ENCODE data around the gene PSMG2. TPM values are rescaled to one million over a fixed set of nuclear protein-coding genes. Genes with fewer than 3 reads are reported as not detected.

The PSMG2 gene
- total RNA-seq, 1 donor from 2014 or later: 96.8 TPM

- Histone ChIP-seq H3K36me3 (no peaks in the 10 kb centered on the region), H3F3A (ENCODE audit: low read depth) (no peaks in the 10 kb centered on the region), H4K20me1 (ENCODE audit: low read depth) (no peaks in the 10 kb centered on the region), H3K79me2 (ENCODE audit: low read depth) (no peaks in the 10 kb centered on the region), H3K4me1 (no peaks in the 10 kb centered on the region), H3K27ac (no peak overlapping the region), H3K4me2 (no peak overlapping the region), H2AFZ (replicated peaks) (no peak overlapping the region), H3K4me3 (no peak overlapping the region), H3K27me3 (no peaks in the 10 kb centered on the region), H3K9ac (no peak overlapping the region), H3K9me3 (ENCODE audit: low read depth) (no peaks in the 10 kb centered on the region)
- no peaks in the 10 kb centered on the region for H3K4me1 Mint-ChIP-seq
- no peak overlapping the region for H3K4me3 Mint-ChIP-seq
- no peak for DNase-seq (ENCODE audit: low spot score)
- H3K27me3 Mint-ChIP-seq (ENCODE audit: insufficient read depth, low read depth): peaks cover 3% of the 10 kb centered on the region
- no peak overlapping the region for H3K27ac Mint-ChIP-seq
- peaks cover 2% of the 10 kb centered on the region for H3K9me3 Mint-ChIP-seq
- no peaks in the 10 kb centered on the region for H3K36me3 Mint-ChIP-seq
- TF ChIP-seq EZH2phosphoT487 (IDR thresholded peaks at IDR 0.05): no peak
- TF ChIP-seq, protein P1, sequence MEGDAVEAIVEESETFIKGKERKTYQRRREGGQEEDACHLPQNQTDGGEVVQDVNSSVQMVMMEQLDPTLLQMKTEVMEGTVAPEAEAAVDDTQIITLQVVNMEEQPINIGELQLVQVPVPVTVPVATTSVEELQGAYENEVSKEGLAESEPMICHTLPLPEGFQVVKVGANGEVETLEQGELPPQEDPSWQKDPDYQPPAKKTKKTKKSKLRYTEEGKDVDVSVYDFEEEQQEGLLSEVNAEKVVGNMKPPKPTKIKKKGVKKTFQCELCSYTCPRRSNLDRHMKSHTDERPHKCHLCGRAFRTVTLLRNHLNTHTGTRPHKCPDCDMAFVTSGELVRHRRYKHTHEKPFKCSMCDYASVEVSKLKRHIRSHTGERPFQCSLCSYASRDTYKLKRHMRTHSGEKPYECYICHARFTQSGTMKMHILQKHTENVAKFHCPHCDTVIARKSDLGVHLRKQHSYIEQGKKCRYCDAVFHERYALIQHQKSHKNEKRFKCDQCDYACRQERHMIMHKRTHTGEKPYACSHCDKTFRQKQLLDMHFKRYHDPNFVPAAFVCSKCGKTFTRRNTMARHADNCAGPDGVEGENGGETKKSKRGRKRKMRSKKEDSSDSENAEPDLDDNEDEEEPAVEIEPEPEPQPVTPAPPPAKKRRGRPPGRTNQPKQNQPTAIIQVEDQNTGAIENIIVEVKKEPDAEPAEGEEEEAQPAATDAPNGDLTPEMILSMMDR (IDR thresholded peaks at IDR 0.05): no peak
- TF ChIP-seq EZH2 (IDR thresholded peaks at IDR 0.05): no peak
Measured at GRCh38 chr18:12737243-12737902, 34.5 kb downstream of the PSMG2 start.

- TF ChIP-seq EZH2 (IDR thresholded peaks at IDR 0.05): no peak
- TF ChIP-seq, protein P1 (IDR thresholded peaks at IDR 0.05): no peak
- no peak for TF ChIP-seq EZH2phosphoT487 (IDR thresholded peaks at IDR 0.05)
- Mint-ChIP-seq H3K9me3 (peaks cover 2% of the 10 kb centered on the region), H3K27me3 (ENCODE audit: insufficient read depth, low read depth) (peaks cover 3% of the 10 kb centered on the region), H3K36me3 (no peaks in the 10 kb centered on the region), H3K4me3 (no peak overlapping the region), H3K4me1 (no peaks in the 10 kb centered on the region), H3K27ac (no peak overlapping the region)
- no peak overlapping the region for H2AFZ ChIP-seq (replicated peaks)
- no peaks in the 10 kb centered on the region for H3K4me1 ChIP-seq
- no peak overlapping the region for H3K4me2 ChIP-seq
- H3K27me3 ChIP-seq: no peaks in the 10 kb centered on the region
- no peak for DNase-seq (ENCODE audit: low spot score)
- H3K4me3 ChIP-seq: no peak overlapping the region
- no peaks in the 10 kb centered on the region for H4K20me1 ChIP-seq (ENCODE audit: low read depth)
- no peaks in the 10 kb centered on the region for H3K9me3 ChIP-seq (ENCODE audit: low read depth)
- no peaks in the 10 kb centered on the region for H3K36me3 ChIP-seq
- H3K27ac ChIP-seq: no peak overlapping the region
- no peaks in the 10 kb centered on the region for H3F3A ChIP-seq (ENCODE audit: low read depth)
- no peak overlapping the region for H3K9ac ChIP-seq
- no peaks in the 10 kb centered on the region for H3K79me2 ChIP-seq (ENCODE audit: low read depth)
Measured at GRCh38 chr18:12741351-12741750, 38.5 kb downstream of the PSMG2 start.

- Histone ChIP-seq H3K27ac (no peak overlapping the region), H3K9me3 (ENCODE audit: low read depth) (no peaks in the 10 kb centered on the region), H3K4me1 (no peaks in the 10 kb centered on the region), H4K20me1 (ENCODE audit: low read depth) (no peaks in the 10 kb centered on the region), H3K79me2 (ENCODE audit: low read depth) (no peaks in the 10 kb centered on the region), H3K27me3 (no peaks in the 10 kb centered on the region), H3K9ac (no peak overlapping the region), H2AFZ (replicated peaks) (no peak overlapping the region), H3K4me2 (no peak overlapping the region), H3K36me3 (no peaks in the 10 kb centered on the region), H3K4me3 (no peak overlapping the region), H3F3A (ENCODE audit: low read depth) (no peaks in the 10 kb centered on the region)
- no peak for DNase-seq (ENCODE audit: low spot score)
- H3K4me1 Mint-ChIP-seq: no peaks in the 10 kb centered on the region
- no peak overlapping the region for H3K27ac Mint-ChIP-seq
- no peaks in the 10 kb centered on the region for H3K36me3 Mint-ChIP-seq
- no peak overlapping the region for H3K4me3 Mint-ChIP-seq
- TF ChIP-seq, protein P1 (IDR thresholded peaks at IDR 0.05): no peak
- TF ChIP-seq EZH2 (IDR thresholded peaks at IDR 0.05) (no peak), EZH2phosphoT487 (IDR thresholded peaks at IDR 0.05) (no peak)
- peaks cover 2% of the 10 kb centered on the region for H3K9me3 Mint-ChIP-seq
- peaks cover 3% of the 10 kb centered on the region for H3K27me3 Mint-ChIP-seq (ENCODE audit: insufficient read depth, low read depth)
Measured at GRCh38 chr18:12742453-12742852, 39.6 kb downstream of the PSMG2 start.

Measured in neural progenitor cell (in vitro differentiated cells).